H1 (cell line): ENCODE results near the gene RNF10. TPM values are rescaled to one million over a fixed set of nuclear protein-coding genes. Genes with fewer than 3 reads are reported as not detected.
"Not testable (repeated sequence)": the region's sequence is repeated elsewhere in the genome, so short reads cannot be mapped to it uniquely, and the experiment has no call there.

Source experiments
- CTCF ChIA-PET: fragments of 300-600 bp; sonication (Branson Sonifier 250); formaldehyde crosslinking; loops from one replicate; lab custom pipeline; 2021; ENCODE audit not compliant: partially characterized antibody; lab: Charles Lee
- POLR2A ChIA-PET: fragments of 300-600 bp; sonication (Branson Sonifier 250); formaldehyde crosslinking; loops from one replicate; lab custom pipeline; 2021; ENCODE audit warnings: inconsistent platforms; ENCODE audit not compliant: partially characterized antibody; lab: Charles Lee
- DNase-seq, 2 experiments: peaks; one replicate each; pipeline versions ENCODE4 v3.0.0 to v3.0.0-alpha.2; 2010 to 2022; ENCODE audit warnings: low spot score in 2 of 2, low read depth in 1 of 2, mixed read lengths in 1 of 2
- FAIRE-seq: peaks from 2 replicates; lab custom pipeline; 2011; peaks lifted over from hg19 to GRCh38; lab: Jason Lieb, UNC
- H2AFZ ChIP-seq: 2 replicates; pipeline ENCODE4 v1.8.1; 2012; ENCODE audit warnings: low read length, inconsistent platforms
- H2AK5ac ChIP-seq: 2 replicates; pipeline ENCODE4 v1.6.1; 2013; ENCODE audit warnings: low read depth, low read length
- H2BK120ac ChIP-seq: replicated peaks from 2 replicates; pipeline ENCODE3; 2013; ENCODE audit warnings: low read depth, low read length, inconsistent platforms
- H2BK12ac ChIP-seq: 2 replicates; pipeline ENCODE4 v1.6.1; 2013; ENCODE audit warnings: low read depth, low read length
- H2BK15ac ChIP-seq: 2 replicates; pipeline ENCODE4 v1.6.1; 2013; ENCODE audit warnings: low read length
- H2BK20ac ChIP-seq: 2 replicates; pipeline ENCODE4 v1.6.1; 2013; ENCODE audit warnings: low read length
- H2BK5ac ChIP-seq: 2 replicates; pipeline ENCODE4 v1.6.1; 2013; ENCODE audit warnings: low read depth, low read length
- H3K14ac ChIP-seq: 2 replicates; pipeline ENCODE4 v1.6.1; 2013; ENCODE audit warnings: inconsistent platforms; ENCODE audit not compliant: insufficient read length
- H3K18ac ChIP-seq: 2 replicates; pipeline ENCODE4 v1.6.1; 2013; ENCODE audit warnings: low read length; ENCODE audit errors: extremely low read depth
- H3K23ac ChIP-seq: 2 replicates; pipeline ENCODE4 v1.6.1; 2013; ENCODE audit warnings: inconsistent platforms; ENCODE audit not compliant: insufficient read length
- H3K23me2 ChIP-seq: 2 replicates; pipeline ENCODE4 v1.6.1; 2013; ENCODE audit warnings: low read depth, low read length
- H3K27ac ChIP-seq: 2 replicates; pipeline ENCODE4 v1.6.1; 2011; ENCODE audit warnings: low read depth, low read length, inconsistent platforms
- H3K27me3 ChIP-seq, 4 experiments: replicated peaks in 1 of 4; 1 replicate in 1 of 4; 2 replicates in 3 of 4; pipeline versions ENCODE4 v1.6.1 to v1.8.1; 2011 to 2013; ENCODE audit warnings: low read length in 3 of 4, mild to moderate bottlenecking in 3 of 4, inconsistent platforms in 2 of 4, mixed read lengths in 2 of 4, moderate library complexity in 1 of 4; ENCODE audit not compliant: control insufficient read depth in 3 of 4, insufficient read depth in 3 of 4; ENCODE audit errors: extremely low read depth in 1 of 4
- H3K36me3 ChIP-seq, 4 experiments: 2 replicates each; pipeline versions ENCODE4 v1.6.1 to v1.8.1; 2011 to 2013; ENCODE audit warnings: mild to moderate bottlenecking in 4 of 4, low read length in 3 of 4, moderate library complexity in 2 of 4, control low read depth in 1 of 4, inconsistent platforms in 1 of 4; ENCODE audit not compliant: insufficient read depth in 4 of 4, control insufficient read depth in 2 of 4
- H3K4ac ChIP-seq: replicated peaks from 2 replicates; pipeline ENCODE3; 2013; ENCODE audit warnings: low read length, low read depth, mixed read lengths, inconsistent platforms; ENCODE audit not compliant: insufficient read length
- H3K4me1 ChIP-seq, 4 experiments: replicated peaks in 1 of 4; 1 replicate in 1 of 4; 2 replicates in 3 of 4; pipeline versions ENCODE4 v1.6.1 to v1.8.1; 2011 to 2013; ENCODE audit warnings: low read length in 3 of 4, inconsistent platforms in 2 of 4, mixed read lengths in 1 of 4; ENCODE audit not compliant: insufficient read depth in 4 of 4, control insufficient read depth in 3 of 4
- H3K4me2 ChIP-seq, 2 experiments: 2 replicates each; pipeline versions ENCODE4 v1.6.1 to v1.8.1; 2011 to 2013; ENCODE audit warnings: low read depth in 2 of 2, low read length in 2 of 2, control low read depth in 1 of 2, inconsistent platforms in 1 of 2, mild to moderate bottlenecking in 1 of 2; ENCODE audit not compliant: insufficient read depth in 1 of 2
- H3K4me3 ChIP-seq, 4 experiments: fragments of 200-600, 300-600 bp in 1 of 4; sonication (generic), shearing (Covaris generic), sonication (Bioruptor Twin) in 1 of 4; 2 replicates each; pipeline versions ENCODE4 v1.5.1 to v1.8.1; 2011 to 2016; ENCODE audit warnings: low read length in 4 of 4, low read depth in 3 of 4, control low read depth in 2 of 4, inconsistent platforms in 2 of 4, mild to moderate bottlenecking in 2 of 4, mixed read lengths in 1 of 4, moderate library complexity in 1 of 4; ENCODE audit not compliant: insufficient read depth in 2 of 4; ENCODE audit errors: extremely low read depth in 1 of 4
- H3K56ac ChIP-seq: replicated peaks from 2 replicates; pipeline ENCODE3; 2013; ENCODE audit warnings: low read depth, mild to moderate bottlenecking, mixed read lengths, low read length, inconsistent platforms; ENCODE audit not compliant: insufficient read length
- H3K79me1 ChIP-seq: 2 replicates; pipeline ENCODE4 v1.6.1; 2013; ENCODE audit warnings: low read depth, low read length, control low read depth
- H3K79me2 ChIP-seq, 2 experiments: 2 replicates each; pipeline versions ENCODE4 v1.6.1 to v1.8.1; 2012 to 2013; ENCODE audit warnings: low read length in 2 of 2, mild to moderate bottlenecking in 2 of 2, inconsistent platforms in 1 of 2; ENCODE audit not compliant: insufficient read depth in 2 of 2, control insufficient read depth in 1 of 2
- H3K9ac ChIP-seq, 4 experiments: replicated peaks in 1 of 4; 1 replicate in 1 of 4; 2 replicates in 3 of 4; pipeline versions ENCODE4 v1.6.1 to v1.8.1; 2011 to 2013; ENCODE audit warnings: low read depth in 3 of 4, low read length in 3 of 4, control low read depth in 2 of 4, mild to moderate bottlenecking in 2 of 4, moderate library complexity in 2 of 4, inconsistent platforms in 1 of 4; ENCODE audit errors: extremely low read depth in 1 of 4
- H3K9me3 ChIP-seq, 2 experiments: 2 replicates each; pipeline versions ENCODE4 v1.6.1 to v1.8.1; 2012 to 2013; ENCODE audit warnings: mild to moderate bottlenecking in 2 of 2, moderate library complexity in 2 of 2, control low read depth in 1 of 2, inconsistent platforms in 1 of 2, low read depth in 1 of 2, low read length in 1 of 2, mixed read lengths in 1 of 2; ENCODE audit not compliant: insufficient read depth in 2 of 2
- H4K20me1 ChIP-seq, 2 experiments: replicated peaks in 1 of 2; 2 replicates each; pipeline versions ENCODE3 to v1.8.1; 2011 to 2013; ENCODE audit warnings: inconsistent platforms in 2 of 2, low read length in 2 of 2, mild to moderate bottlenecking in 1 of 2; ENCODE audit not compliant: insufficient read depth in 2 of 2, control insufficient read depth in 1 of 2
- H4K5ac ChIP-seq: 2 replicates; pipeline ENCODE4 v1.6.1; 2013; ENCODE audit warnings: low read length, low read depth, mixed read lengths, inconsistent platforms; ENCODE audit not compliant: insufficient read length
- H4K8ac ChIP-seq: 2 replicates; pipeline ENCODE4 v1.8.0; 2013; ENCODE audit warnings: mild to moderate bottlenecking, moderate library complexity, low read length, inconsistent platforms; ENCODE audit not compliant: insufficient read depth; ENCODE audit errors: extremely low read depth
- H4K91ac ChIP-seq: replicated peaks from 2 replicates; pipeline ENCODE3; 2013; ENCODE audit warnings: low read length, mixed read lengths, inconsistent platforms; ENCODE audit not compliant: insufficient read length
- WGBS, 2 experiments: shearing (Covaris generic) in 1 of 2; methylation state at CpG; one replicate each; pipeline versions ENCODE4 v1.1.6 to v1.1.7; 2013 to 2015; ENCODE audit warnings: low lambda C conversion rate in 2 of 2, mixed read lengths in 2 of 2, inconsistent platforms in 1 of 2, low coverage in 1 of 2, missing lambda C conversion rate in 1 of 2; ENCODE audit not compliant: insufficient replicate concordance in 2 of 2, insufficient coverage in 1 of 2, insufficient read length in 1 of 2; ENCODE audit errors: extremely low coverage in 1 of 2, missing lambda C conversion rate in 1 of 2; 5-methylcytosine and 5-hydroxymethylcytosine counted together
- polyA plus RNA-seq, 7 experiments: library from polyadenylated mRNA; depleted of rRNA in 3 of 7; stranded (reverse) in 5 of 7; unstranded in 2 of 7; fragments of >200 nt in 5 of 7; fragments of 200-250 nt in 2 of 7; gene quantifications; 1 replicate in 5 of 7; 2 replicates in 1 of 7; 4 replicates in 1 of 7; pipeline versions ENCODE4 v1.2.1 to v1.2.3, GENCODE V29; 2011 to 2013; ENCODE audit warnings: missing spikeins in 2 of 7, mixed read lengths in 2 of 7
- total RNA-seq: library from RNA; stranded (reverse); fragmentation: NEBNext Ultra II Directional; extraction: Animal tissue kit (Norgen Biotek cat#: 25700); gene quantifications from 2 replicates; pipeline ENCODE4 v1.2.1, GENCODE V29; 2021

RNF10 gene
- total and polyA plus RNA-seq, 2 of the 8 experiments (the other 6 are each of a cell fraction or from before 2014, with no cell fraction given) = 71.6 to 171 TPM

GRCh38 chr12:120487552-120487951 is 46.6 kb upstream of the RNF10 start:
- not testable (repeated sequence) for H4K5ac ChIP-seq, H4K91ac ChIP-seq, H2AK5ac ChIP-seq, H2BK120ac ChIP-seq, H3K27me3 ChIP-seq, DNase-seq, H3K9me3 ChIP-seq, H3K27ac ChIP-seq, H3K23ac ChIP-seq, H2BK20ac ChIP-seq, H3K14ac ChIP-seq, H3K9ac ChIP-seq, H4K8ac ChIP-seq, H3K36me3 ChIP-seq, H4K20me1 ChIP-seq, H3K23me2 ChIP-seq, H3K18ac ChIP-seq, H2AFZ ChIP-seq, FAIRE-seq, H3K4ac ChIP-seq, H2BK12ac ChIP-seq, H3K4me2 ChIP-seq, H3K4me3 ChIP-seq, H3K56ac ChIP-seq, H2BK15ac ChIP-seq, H3K79me2 ChIP-seq, H3K4me1 ChIP-seq, H2BK5ac ChIP-seq, H3K79me1 ChIP-seq
- 94% methylated on average over 7 of the region's 7 CpGs; no CpG with 5 or more reads in 1 of the 2 experiments for WGBS, 2 experiments
- ChIA-PET POLR2A (interaction anchor here (1.1 kb wide), 1 partner anchor 13 kb away, joined by 3 read pairs; no protein-coding TSS in a partner anchor), CTCF (interaction anchor here (0.6 to 6.6 kb wide), 2 partner anchors 19 to 30 kb away, joined by 3 to 47 read pairs; partner anchors contain the start of gene SRSF9)
